ENCODE measurements around the gene SNCG. TPM values are rescaled to one million over a fixed set of nuclear protein-coding genes. Genes with fewer than 3 reads are reported as not detected.
"Not testable (repeated sequence)": the region's sequence is repeated elsewhere in the genome, so short reads cannot be mapped to it uniquely, and the experiment has no call there.

The SNCG gene
- polyA plus RNA-seq, 2 of the 4 experiments (the other 2 are of a cell fraction): 7.4 to 17.9 TPM

DNA sequence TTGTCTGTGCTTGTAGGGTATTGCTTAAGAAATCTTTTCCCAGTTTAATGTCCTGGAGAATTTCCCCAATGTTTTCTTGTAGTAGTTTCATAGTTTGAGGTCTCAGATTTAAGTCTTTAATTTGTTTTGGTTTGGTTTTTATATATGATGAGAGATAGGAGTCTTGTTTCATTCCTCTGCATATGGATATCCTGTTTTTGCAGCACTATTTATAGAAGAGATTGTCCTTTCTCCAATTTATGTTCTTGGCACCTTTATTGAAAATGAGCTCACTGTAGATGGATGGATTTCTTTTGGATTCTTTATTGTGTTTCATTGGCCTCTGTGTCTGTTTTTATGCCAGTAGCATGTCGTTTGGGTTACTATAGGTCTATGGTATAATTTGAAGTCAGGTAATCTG, 30.1 kb downstream of the SNCG start:
- H3K4me3 ChIP-seq: no peak overlapping the region
- WGBS (ENCODE audit: missing lambda C conversion rate): 16% methylated on average over 1 of the region's 1 CpG
- ChIA-PET POLR2A (interaction anchor here (0.8 kb wide), 1 partner anchor 18 kb away, joined by 4 read pairs; no protein-coding TSS in a partner anchor), CTCF (interaction anchor here (0.8 kb wide), 1 partner anchor 14 kb away, joined by 3 read pairs; no protein-coding TSS in a partner anchor)
- no peak for ATAC-seq
- FAIRE-seq: no peak
- DNase-seq (ENCODE audit: low read depth in 1 of 2, low spot score in 1 of 2): no peak
- no peak for TF ChIP-seq RFX5 (IDR thresholded peaks at IDR 0.05)
- TF ChIP-seq RARB (CRISPR knock-in tag; IDR thresholded peaks at IDR 0.05): no peak
- TF ChIP-seq, protein P1, sequence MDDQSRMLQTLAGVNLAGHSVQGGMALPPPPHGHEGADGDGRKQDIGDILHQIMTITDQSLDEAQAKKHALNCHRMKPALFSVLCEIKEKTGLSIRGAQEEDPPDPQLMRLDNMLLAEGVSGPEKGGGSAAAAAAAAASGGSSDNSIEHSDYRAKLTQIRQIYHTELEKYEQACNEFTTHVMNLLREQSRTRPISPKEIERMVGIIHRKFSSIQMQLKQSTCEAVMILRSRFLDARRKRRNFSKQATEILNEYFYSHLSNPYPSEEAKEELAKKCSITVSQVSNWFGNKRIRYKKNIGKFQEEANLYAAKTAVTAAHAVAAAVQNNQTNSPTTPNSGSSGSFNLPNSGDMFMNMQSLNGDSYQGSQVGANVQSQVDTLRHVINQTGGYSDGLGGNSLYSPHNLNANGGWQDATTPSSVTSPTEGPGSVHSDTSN (IDR thresholded peaks at IDR 0.05): no peak
- H3K4me2 ChIP-seq: no peak overlapping the region
- H3K4me1 ChIP-seq: 0 out of 3 replicates have a peak, but pooled peaks cover 8% of the 10 kb centered on the region
- no peak overlapping the region for H3K27ac ChIP-seq
- no peaks in the 10 kb centered on the region for H3K9me3 ChIP-seq

- FAIRE-seq, ATAC-seq, CTCF ChIA-PET: not testable (repeated sequence)
Measured at GRCh38 chr10:86991362-86991761, 33.0 kb downstream of the SNCG start.

DNA sequence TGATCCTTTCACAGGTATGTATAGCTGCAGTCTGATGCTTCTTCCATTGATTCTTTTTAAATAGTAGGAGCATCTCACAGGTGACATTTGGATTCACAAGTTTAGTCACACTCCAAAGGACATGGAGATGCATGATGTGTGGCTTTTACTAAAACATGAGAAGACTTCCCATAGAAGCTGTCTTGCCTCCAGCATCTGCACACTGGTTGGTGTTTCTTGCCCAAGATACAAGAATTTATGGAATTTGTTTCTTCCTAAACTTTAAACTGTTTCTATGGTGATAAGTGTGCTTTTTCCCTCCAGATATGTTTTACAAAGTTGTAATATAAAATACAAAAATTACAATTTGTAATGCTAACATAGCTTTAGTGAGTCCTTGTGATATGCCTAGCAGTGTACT, 34.1 kb downstream of the SNCG start:
- no peaks in the 10 kb centered on the region for H3K9me3 ChIP-seq
- H3K4me2 ChIP-seq: no peak overlapping the region
- ATAC-seq: no peak
- 0 out of 3 replicates have a peak, but pooled peaks cover 8% of the 10 kb centered on the region for H3K4me1 ChIP-seq
- no peak overlapping the region for H3K4me3 ChIP-seq
- H3K27ac ChIP-seq: no peak overlapping the region
- no peak for DNase-seq (ENCODE audit: low read depth in 1 of 2, low spot score in 1 of 2)
- POLR2A ChIA-PET: no interaction called here
- no peak for FAIRE-seq
- CTCF ChIA-PET: no interaction called here
- TF ChIP-seq ZSCAN20 (CRISPR knock-in tag; IDR thresholded peaks at IDR 0.05): no peak
- no peak for TF ChIP-seq TP53 (CRISPR knock-in tag; IDR thresholded peaks at IDR 0.05)
- no peak for TF ChIP-seq FOSL2 (IDR thresholded peaks at IDR 0.05)
- TF ChIP-seq FOSL2 (CRISPR knock-in tag; IDR thresholded peaks at IDR 0.05): no peak
- TF ChIP-seq EHMT2 (IDR thresholded peaks at IDR 0.05; ENCODE audit: low read depth): no peak
- TF ChIP-seq POLR2AphosphoS2 (conservative IDR thresholded peaks at IDR 0.05; ENCODE audit: low read length): no peak
- no peak for TF ChIP-seq USF2 (IDR thresholded peaks at IDR 0.05)
- no peak for TF ChIP-seq MYC (IDR thresholded peaks at IDR 0.05; ENCODE audit: borderline replicate concordance, low read length)
- TF ChIP-seq HOXB13 (CRISPR knock-in tag; IDR thresholded peaks at IDR 0.05; ENCODE audit: low read depth): no peak
- no peak for TF ChIP-seq HMGXB4 (CRISPR knock-in tag; IDR thresholded peaks at IDR 0.05; ENCODE audit: borderline replicate concordance)
- no peak for TF ChIP-seq NR3C1 (IDR thresholded peaks at IDR 0.05)
- TF ChIP-seq TFCP2L1 (CRISPR knock-in tag; IDR thresholded peaks at IDR 0.05): no peak
- TF ChIP-seq ATOH8 (CRISPR knock-in tag; IDR thresholded peaks at IDR 0.05; ENCODE audit: low read depth): no peak

More at GRCh38 chr10:86991362-86991761, 33.0 kb downstream of the SNCG start:
- H3K4me1 ChIP-seq; H3K4me3 ChIP-seq; H3K4me2 ChIP-seq; DNase-seq (ENCODE audit: low read depth in 1 of 2, low spot score in 1 of 2); POLR2A ChIA-PET; H3K27ac ChIP-seq; H3K9me3 ChIP-seq: not testable (repeated sequence)
- WGBS (ENCODE audit: missing lambda C conversion rate): 38% methylated on average over 12 of the region's 12 CpGs

DNA sequence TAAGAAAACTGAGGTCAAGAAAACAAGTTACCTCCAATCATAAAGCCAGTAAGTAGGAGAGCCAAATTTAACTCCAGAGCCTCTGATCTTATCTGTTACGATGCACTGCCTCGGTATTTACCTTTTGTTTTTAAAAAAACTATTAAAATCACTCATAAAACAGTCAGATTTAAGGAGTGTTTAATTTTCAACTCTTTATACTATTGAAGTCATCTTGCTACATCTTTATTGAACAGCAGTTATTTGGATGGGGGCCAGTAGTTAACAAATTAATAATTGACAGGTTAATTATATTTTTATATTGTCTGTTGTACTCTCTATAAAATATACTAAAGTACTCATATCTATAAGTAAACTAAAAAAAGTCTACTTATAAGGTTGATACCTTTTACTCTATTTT, 34.5 kb downstream of the SNCG start:
- Histone ChIP-seq H3K9me3 (no peaks in the 10 kb centered on the region), H3K4me1 (0 out of 3 replicates have a peak, but pooled peaks cover 8% of the 10 kb centered on the region), H3K4me3 (no peak overlapping the region), H3K4me2 (no peak overlapping the region), H3K27ac (no peak overlapping the region)
- FAIRE-seq (no peak), ATAC-seq (no peak), DNase-seq (ENCODE audit: low read depth in 1 of 2, low spot score in 1 of 2) (no peak)
- TF ChIP-seq HES2 (IDR thresholded peaks at IDR 0.05) (no peak), ZC3H11A (IDR thresholded peaks at IDR 0.05) (no peak), FOXS1 (CRISPR knock-in tag; IDR thresholded peaks at IDR 0.05) (no peak), KDM1A (IDR thresholded peaks at IDR 0.05; ENCODE audit: low read depth) (no peak), MAFK (IDR thresholded peaks at IDR 0.05; ENCODE audit: partially characterized antibody) (no peak), POLR2A (IDR thresholded peaks at IDR 0.05; ENCODE audit: low read length) (no peak), MAZ (IDR thresholded peaks at IDR 0.05; ENCODE audit: borderline replicate concordance, low read depth, low read length) (no peak), CBX8 (IDR thresholded peaks at IDR 0.05) (no peak), BCL3 (IDR thresholded peaks at IDR 0.05) (no peak), RARB (CRISPR knock-in tag; IDR thresholded peaks at IDR 0.05) (no peak), RFX5 (IDR thresholded peaks at IDR 0.05) (no peak)
- WGBS (ENCODE audit: missing lambda C conversion rate): 68% methylated on average over 2 of the region's 2 CpGs
- POLR2A ChIA-PET: no interaction called here
- CTCF ChIA-PET: no interaction called here
